ENCODE measurements around the gene JARID2. TPM values are rescaled to one million over a fixed set of nuclear protein-coding genes. Genes with fewer than 3 reads are reported as not detected.

The JARID2 gene
- polyA plus RNA-seq, 1 donor (not counting 4 experiments of a cell fraction or from before 2014, with no cell fraction given): 11.0 TPM

DNA sequence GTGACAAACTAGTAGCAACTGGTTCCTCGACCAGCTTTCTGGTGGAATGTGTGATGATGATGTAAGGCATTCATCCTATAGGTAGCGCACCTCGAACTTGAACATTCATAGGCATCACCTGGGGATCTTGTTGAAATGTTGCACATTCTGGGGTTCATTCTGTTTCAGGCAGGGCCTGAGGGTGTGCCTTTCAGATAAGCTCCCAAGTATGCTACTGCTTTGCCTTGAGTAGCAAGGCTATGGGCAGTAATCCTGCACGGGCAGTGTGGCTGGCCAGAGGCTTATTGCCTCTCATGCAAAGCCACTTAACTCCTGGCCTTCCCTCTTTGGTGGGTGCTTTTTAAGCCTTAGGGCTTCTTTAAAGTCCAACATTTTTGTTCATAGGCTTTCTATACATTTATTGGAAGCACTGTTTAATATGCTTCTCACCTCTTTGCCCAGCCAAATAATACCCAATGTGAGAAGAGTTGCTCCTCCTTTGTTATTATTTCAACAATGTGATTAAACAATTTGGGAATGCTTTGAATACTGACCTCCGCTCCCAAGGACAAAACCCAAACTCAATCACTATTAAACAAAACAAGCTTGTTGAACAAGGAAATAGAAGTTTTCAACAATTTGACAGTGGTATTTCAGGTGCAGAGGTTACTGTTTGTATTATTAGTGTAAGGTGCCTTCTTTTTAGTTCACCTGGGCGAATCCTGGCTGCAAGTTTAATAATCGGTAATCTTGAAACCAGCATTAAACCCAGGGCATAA is 57.5 kb downstream of the JARID2 start:
- Histone ChIP-seq H2AFZ (ENCODE audit: control insufficient read depth, low read length) (no peak overlapping the region), H3K4me3 (ENCODE audit: control insufficient read depth in 2 of 3, extremely low read depth in 1 of 3, insufficient read depth in 2 of 3, low read depth in 1 of 3, low read length in 3 of 3) (no peak overlapping the region), H3K36me3 (ENCODE audit: control insufficient read depth in 2 of 2, extremely low read depth in 1 of 2, insufficient read depth in 2 of 2, low read length in 2 of 2) (no peaks in the 10 kb centered on the region), H3K9me3 (ENCODE audit: control insufficient read depth, low read depth, low read length) (no peaks in the 10 kb centered on the region), H3K79me2 (ENCODE audit: control insufficient read depth, insufficient read depth, low read length) (peaks cover 95% of the 10 kb centered on the region), H3K4me1 (ENCODE audit: control insufficient read depth, extremely low read depth, insufficient read depth, low read length) (peaks cover 9% of the 10 kb centered on the region), H3K27me3 (ENCODE audit: control insufficient read depth, extremely low read depth, insufficient read depth, low read length) (no peaks in the 10 kb centered on the region), H3K9me1 (ENCODE audit: control insufficient read depth, extremely low read depth, insufficient read depth, low read length) (peaks cover 6% of the 10 kb centered on the region), H3K27ac (ENCODE audit: control insufficient read depth, insufficient read depth, low read length) (no peak overlapping the region), H4K20me1 (ENCODE audit: control insufficient read depth, extremely low read depth, insufficient read depth, low read length) (peaks cover 17% of the 10 kb centered on the region), H3K4me2 (ENCODE audit: control insufficient read depth, extremely low read depth, insufficient read depth, low read depth, low read length) (no peak overlapping the region), H3K9ac (ENCODE audit: control insufficient read depth, extremely low read depth, insufficient read depth, low read length) (no peak overlapping the region)
- no peak for FAIRE-seq
- TF ChIP-seq, protein P1, sequence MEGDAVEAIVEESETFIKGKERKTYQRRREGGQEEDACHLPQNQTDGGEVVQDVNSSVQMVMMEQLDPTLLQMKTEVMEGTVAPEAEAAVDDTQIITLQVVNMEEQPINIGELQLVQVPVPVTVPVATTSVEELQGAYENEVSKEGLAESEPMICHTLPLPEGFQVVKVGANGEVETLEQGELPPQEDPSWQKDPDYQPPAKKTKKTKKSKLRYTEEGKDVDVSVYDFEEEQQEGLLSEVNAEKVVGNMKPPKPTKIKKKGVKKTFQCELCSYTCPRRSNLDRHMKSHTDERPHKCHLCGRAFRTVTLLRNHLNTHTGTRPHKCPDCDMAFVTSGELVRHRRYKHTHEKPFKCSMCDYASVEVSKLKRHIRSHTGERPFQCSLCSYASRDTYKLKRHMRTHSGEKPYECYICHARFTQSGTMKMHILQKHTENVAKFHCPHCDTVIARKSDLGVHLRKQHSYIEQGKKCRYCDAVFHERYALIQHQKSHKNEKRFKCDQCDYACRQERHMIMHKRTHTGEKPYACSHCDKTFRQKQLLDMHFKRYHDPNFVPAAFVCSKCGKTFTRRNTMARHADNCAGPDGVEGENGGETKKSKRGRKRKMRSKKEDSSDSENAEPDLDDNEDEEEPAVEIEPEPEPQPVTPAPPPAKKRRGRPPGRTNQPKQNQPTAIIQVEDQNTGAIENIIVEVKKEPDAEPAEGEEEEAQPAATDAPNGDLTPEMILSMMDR (optimal IDR thresholded peaks at IDR 0.05 in 1 of 3, IDR thresholded peaks at IDR 0.05 in 1 of 3, conservative IDR thresholded peaks at IDR 0.05 in 1 of 3; ENCODE audit: extremely low read depth in 1 of 3, insufficient read depth in 2 of 3, low read length in 3 of 3): no peak
- no peak for TF ChIP-seq EZH2 (IDR thresholded peaks at IDR 0.05; ENCODE audit: low read length)
- dilution Hi-C loops (cut with MboI; ENCODE audit: extremely low pct_ligation_motif_present, low sequenced_read_pairs): no loop called here
- no peak for DNase-seq (ENCODE audit: low read depth, low spot score)

DNA sequence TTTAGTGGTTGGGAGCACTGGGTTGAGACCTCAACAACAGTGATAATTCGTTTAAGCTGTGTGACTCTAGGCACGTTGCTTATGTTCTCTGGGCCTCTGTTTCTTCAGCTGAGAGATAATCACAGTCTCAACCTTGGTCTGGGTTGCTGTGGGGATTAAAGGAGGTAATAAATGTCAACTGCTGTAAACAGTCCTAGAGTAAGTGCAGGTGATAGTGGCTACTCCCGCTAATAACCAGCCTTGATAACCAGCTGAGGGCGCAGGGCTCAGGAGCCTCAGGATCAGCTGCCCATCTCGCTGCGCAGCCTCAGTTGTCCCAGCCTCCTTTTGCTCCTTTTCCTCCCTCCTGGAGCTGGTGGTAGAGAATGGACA is 58.0 kb downstream of the JARID2 start:
- H3K27ac ChIP-seq (ENCODE audit: control insufficient read depth, insufficient read depth, low read length): no peak overlapping the region
- H3K9me1 ChIP-seq (ENCODE audit: control insufficient read depth, extremely low read depth, insufficient read depth, low read length): peaks cover 6% of the 10 kb centered on the region
- dilution Hi-C loops (cut with MboI; ENCODE audit: extremely low pct_ligation_motif_present, low sequenced_read_pairs): no loop called here
- H3K79me2 ChIP-seq (ENCODE audit: control insufficient read depth, insufficient read depth, low read length): peaks cover 96% of the 10 kb centered on the region
- no peak for FAIRE-seq
- no peaks in the 10 kb centered on the region for H3K36me3 ChIP-seq (ENCODE audit: control insufficient read depth in 2 of 2, extremely low read depth in 1 of 2, insufficient read depth in 2 of 2, low read length in 2 of 2)
- TF ChIP-seq, protein P1 (optimal IDR thresholded peaks at IDR 0.05 in 1 of 3, IDR thresholded peaks at IDR 0.05 in 1 of 3, conservative IDR thresholded peaks at IDR 0.05 in 1 of 3; ENCODE audit: extremely low read depth in 1 of 3, insufficient read depth in 2 of 3, low read length in 3 of 3): no peak
- no peak for TF ChIP-seq EZH2 (IDR thresholded peaks at IDR 0.05; ENCODE audit: low read length)
- H3K9me3 ChIP-seq (ENCODE audit: control insufficient read depth, low read depth, low read length): no peaks in the 10 kb centered on the region
- peaks cover 9% of the 10 kb centered on the region for H3K4me1 ChIP-seq (ENCODE audit: control insufficient read depth, extremely low read depth, insufficient read depth, low read length)
- peaks cover 17% of the 10 kb centered on the region for H4K20me1 ChIP-seq (ENCODE audit: control insufficient read depth, extremely low read depth, insufficient read depth, low read length)
- no peak overlapping the region for H3K9ac ChIP-seq (ENCODE audit: control insufficient read depth, extremely low read depth, insufficient read depth, low read length)
- no peak for DNase-seq (ENCODE audit: low read depth, low spot score)
- no peak overlapping the region for H3K4me2 ChIP-seq (ENCODE audit: control insufficient read depth, extremely low read depth, insufficient read depth, low read depth, low read length)
- H3K4me3 ChIP-seq (ENCODE audit: control insufficient read depth in 2 of 3, extremely low read depth in 1 of 3, insufficient read depth in 2 of 3, low read depth in 1 of 3, low read length in 3 of 3): no peak overlapping the region
- H2AFZ ChIP-seq (ENCODE audit: control insufficient read depth, low read length): no peak overlapping the region
- no peaks in the 10 kb centered on the region for H3K27me3 ChIP-seq (ENCODE audit: control insufficient read depth, extremely low read depth, insufficient read depth, low read length)

Measured in keratinocyte (primary cell).